Measurements from ENCODE around the gene KIRREL3. TPM values are rescaled to one million over a fixed set of nuclear protein-coding genes. Genes with fewer than 3 reads are reported as not detected.

KIRREL3 gene
- polyA plus RNA-seq, 1 donor (not counting 4 experiments of a cell fraction or from before 2014, with no cell fraction given), result 0.04 TPM

DNA sequence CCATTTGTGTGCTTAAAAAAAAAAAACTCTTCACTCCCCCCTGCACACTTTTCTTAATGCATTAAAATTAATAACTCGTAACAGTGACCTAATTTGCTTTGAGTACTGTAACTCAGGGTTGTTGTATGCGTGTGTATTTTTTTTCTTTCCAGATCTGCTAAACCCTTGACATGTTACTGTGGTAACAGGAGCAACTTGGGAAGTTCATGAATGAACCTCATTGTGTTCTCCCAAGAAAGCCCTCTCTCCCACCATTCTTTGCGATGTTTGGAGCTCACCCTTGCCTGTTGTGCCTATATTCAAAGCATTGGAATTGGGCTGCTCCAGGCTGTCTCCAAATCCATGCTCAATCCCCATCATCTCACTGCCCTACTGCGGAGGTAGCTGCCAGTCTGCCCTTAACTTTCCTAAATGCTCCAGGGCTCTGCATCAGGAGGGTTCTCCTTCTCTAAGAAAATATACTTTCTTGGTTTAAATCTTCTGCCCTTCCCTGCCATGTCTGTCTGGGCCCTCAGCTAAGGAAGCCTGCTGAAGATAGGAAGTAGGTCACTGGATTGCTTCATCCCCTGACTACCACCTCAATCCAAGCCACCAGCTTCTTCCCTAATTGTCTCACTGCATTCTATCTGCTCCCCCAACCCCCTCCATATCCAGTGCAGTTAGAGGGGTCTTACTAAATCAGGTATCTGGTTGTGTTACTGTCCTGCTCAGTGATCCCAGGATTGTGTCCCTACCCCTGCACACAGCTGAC, 70.3 kb downstream of the KIRREL3 start:
- Histone ChIP-seq H3K36me3 (ENCODE audit: control insufficient read depth in 2 of 2, extremely low read depth in 1 of 2, insufficient read depth in 2 of 2, low read length in 2 of 2) (no peaks in the 10 kb centered on the region), H3K79me2 (ENCODE audit: control insufficient read depth, insufficient read depth, low read length) (no peaks in the 10 kb centered on the region), H3K4me1 (ENCODE audit: control insufficient read depth, extremely low read depth, insufficient read depth, low read length) (peaks cover 17% of the 10 kb centered on the region), H4K20me1 (ENCODE audit: control insufficient read depth, extremely low read depth, insufficient read depth, low read length) (no peaks in the 10 kb centered on the region), H3K9ac (ENCODE audit: control insufficient read depth, extremely low read depth, insufficient read depth, low read length) (no peak overlapping the region), H3K9me3 (ENCODE audit: control insufficient read depth, low read depth, low read length) (no peaks in the 10 kb centered on the region), H3K27ac (ENCODE audit: control insufficient read depth, insufficient read depth, low read length) (no peak overlapping the region), H3K27me3 (ENCODE audit: control insufficient read depth, extremely low read depth, insufficient read depth, low read length) (no peaks in the 10 kb centered on the region), H3K9me1 (ENCODE audit: control insufficient read depth, extremely low read depth, insufficient read depth, low read length) (no peaks in the 10 kb centered on the region), H3K4me2 (ENCODE audit: control insufficient read depth, extremely low read depth, insufficient read depth, low read depth, low read length) (no peak overlapping the region), H2AFZ (ENCODE audit: control insufficient read depth, low read length) (no peak overlapping the region), H3K4me3 (ENCODE audit: control insufficient read depth in 2 of 3, extremely low read depth in 1 of 3, insufficient read depth in 2 of 3, low read depth in 1 of 3, low read length in 3 of 3) (no peak overlapping the region)
- no peak for FAIRE-seq
- dilution Hi-C loops (cut with MboI; ENCODE audit: extremely low pct_ligation_motif_present, low sequenced_read_pairs), result no loop called here
- no peak for DNase-seq (ENCODE audit: low read depth, low spot score)
- TF ChIP-seq, protein P1, sequence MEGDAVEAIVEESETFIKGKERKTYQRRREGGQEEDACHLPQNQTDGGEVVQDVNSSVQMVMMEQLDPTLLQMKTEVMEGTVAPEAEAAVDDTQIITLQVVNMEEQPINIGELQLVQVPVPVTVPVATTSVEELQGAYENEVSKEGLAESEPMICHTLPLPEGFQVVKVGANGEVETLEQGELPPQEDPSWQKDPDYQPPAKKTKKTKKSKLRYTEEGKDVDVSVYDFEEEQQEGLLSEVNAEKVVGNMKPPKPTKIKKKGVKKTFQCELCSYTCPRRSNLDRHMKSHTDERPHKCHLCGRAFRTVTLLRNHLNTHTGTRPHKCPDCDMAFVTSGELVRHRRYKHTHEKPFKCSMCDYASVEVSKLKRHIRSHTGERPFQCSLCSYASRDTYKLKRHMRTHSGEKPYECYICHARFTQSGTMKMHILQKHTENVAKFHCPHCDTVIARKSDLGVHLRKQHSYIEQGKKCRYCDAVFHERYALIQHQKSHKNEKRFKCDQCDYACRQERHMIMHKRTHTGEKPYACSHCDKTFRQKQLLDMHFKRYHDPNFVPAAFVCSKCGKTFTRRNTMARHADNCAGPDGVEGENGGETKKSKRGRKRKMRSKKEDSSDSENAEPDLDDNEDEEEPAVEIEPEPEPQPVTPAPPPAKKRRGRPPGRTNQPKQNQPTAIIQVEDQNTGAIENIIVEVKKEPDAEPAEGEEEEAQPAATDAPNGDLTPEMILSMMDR (optimal IDR thresholded peaks at IDR 0.05 in 1 of 3, IDR thresholded peaks at IDR 0.05 in 1 of 3, conservative IDR thresholded peaks at IDR 0.05 in 1 of 3; ENCODE audit: extremely low read depth in 1 of 3, insufficient read depth in 2 of 3, low read length in 3 of 3), result no peak
- TF ChIP-seq EZH2 (IDR thresholded peaks at IDR 0.05; ENCODE audit: low read length), result no peak

DNA sequence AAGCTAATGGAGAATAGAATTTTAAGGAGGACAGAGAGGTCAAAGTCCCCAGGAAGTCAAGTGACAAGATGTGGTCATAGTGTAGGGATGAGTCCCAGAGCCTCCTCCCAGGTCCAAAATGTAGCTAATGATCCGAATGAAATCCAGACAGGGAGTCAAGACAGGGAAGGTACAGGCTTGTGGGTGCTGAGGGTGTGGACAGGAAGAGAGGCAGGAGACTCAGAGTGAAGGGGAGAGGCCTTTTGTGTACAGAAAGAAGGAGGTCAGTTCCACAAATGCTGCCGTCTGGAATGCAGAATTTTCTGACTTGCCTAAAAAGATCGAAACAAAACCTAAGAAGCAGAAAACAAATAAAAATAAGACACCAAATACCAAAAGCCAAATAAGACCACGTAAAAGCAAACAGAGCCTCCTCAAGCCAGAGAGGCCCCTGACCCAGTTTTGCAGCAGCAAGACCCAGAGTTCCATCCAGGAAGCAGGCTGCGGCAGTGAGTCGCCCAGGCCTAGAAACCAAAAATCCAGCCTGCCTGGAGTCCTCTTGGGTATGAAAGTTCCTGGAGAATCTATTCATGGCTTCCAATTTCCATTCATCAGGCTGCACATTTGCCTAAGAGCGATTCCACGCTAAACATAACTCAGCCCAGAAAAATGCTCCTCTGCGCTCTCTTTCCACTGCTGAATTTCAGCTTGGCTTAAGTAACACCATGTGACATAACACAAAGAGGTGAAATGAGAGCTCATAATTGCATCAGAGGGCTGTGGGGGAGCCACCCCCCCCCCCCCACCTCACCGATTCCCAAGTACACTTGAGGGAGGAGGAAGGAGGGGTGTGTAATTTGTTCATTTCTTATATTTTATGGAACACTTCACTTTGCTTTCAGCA, 71.2 kb downstream of the KIRREL3 start:
- no peak for TF ChIP-seq EZH2 (IDR thresholded peaks at IDR 0.05; ENCODE audit: low read length)
- TF ChIP-seq, protein P1 (optimal IDR thresholded peaks at IDR 0.05 in 1 of 3, IDR thresholded peaks at IDR 0.05 in 1 of 3, conservative IDR thresholded peaks at IDR 0.05 in 1 of 3; ENCODE audit: extremely low read depth in 1 of 3, insufficient read depth in 2 of 3, low read length in 3 of 3), result no peak
- Histone ChIP-seq H4K20me1 (ENCODE audit: control insufficient read depth, extremely low read depth, insufficient read depth, low read length) (no peaks in the 10 kb centered on the region), H3K27me3 (ENCODE audit: control insufficient read depth, extremely low read depth, insufficient read depth, low read length) (no peaks in the 10 kb centered on the region), H3K9me3 (ENCODE audit: control insufficient read depth, low read depth, low read length) (no peaks in the 10 kb centered on the region), H3K9ac (ENCODE audit: control insufficient read depth, extremely low read depth, insufficient read depth, low read length) (no peak overlapping the region), H3K79me2 (ENCODE audit: control insufficient read depth, insufficient read depth, low read length) (no peaks in the 10 kb centered on the region), H3K4me3 (ENCODE audit: control insufficient read depth in 2 of 3, extremely low read depth in 1 of 3, insufficient read depth in 2 of 3, low read depth in 1 of 3, low read length in 3 of 3) (no peak overlapping the region), H2AFZ (ENCODE audit: control insufficient read depth, low read length) (no peak overlapping the region), H3K36me3 (ENCODE audit: control insufficient read depth in 2 of 2, extremely low read depth in 1 of 2, insufficient read depth in 2 of 2, low read length in 2 of 2) (no peaks in the 10 kb centered on the region), H3K4me2 (ENCODE audit: control insufficient read depth, extremely low read depth, insufficient read depth, low read depth, low read length) (no peak overlapping the region), H3K27ac (ENCODE audit: control insufficient read depth, insufficient read depth, low read length) (no peak overlapping the region), H3K4me1 (ENCODE audit: control insufficient read depth, extremely low read depth, insufficient read depth, low read length) (peaks cover 19% of the 10 kb centered on the region), H3K9me1 (ENCODE audit: control insufficient read depth, extremely low read depth, insufficient read depth, low read length) (no peaks in the 10 kb centered on the region)
- dilution Hi-C loops (cut with MboI; ENCODE audit: extremely low pct_ligation_motif_present, low sequenced_read_pairs), result no loop called here
- no peak for FAIRE-seq
- DNase-seq (ENCODE audit: low read depth, low spot score), result no peak
